ENCODE results near the gene NLRP5.
"Not testable (repeated sequence)": the region's sequence is repeated elsewhere in the genome, so short reads cannot be mapped to it uniquely, and the experiment has no call there.

NLRP5 gene

DNA sequence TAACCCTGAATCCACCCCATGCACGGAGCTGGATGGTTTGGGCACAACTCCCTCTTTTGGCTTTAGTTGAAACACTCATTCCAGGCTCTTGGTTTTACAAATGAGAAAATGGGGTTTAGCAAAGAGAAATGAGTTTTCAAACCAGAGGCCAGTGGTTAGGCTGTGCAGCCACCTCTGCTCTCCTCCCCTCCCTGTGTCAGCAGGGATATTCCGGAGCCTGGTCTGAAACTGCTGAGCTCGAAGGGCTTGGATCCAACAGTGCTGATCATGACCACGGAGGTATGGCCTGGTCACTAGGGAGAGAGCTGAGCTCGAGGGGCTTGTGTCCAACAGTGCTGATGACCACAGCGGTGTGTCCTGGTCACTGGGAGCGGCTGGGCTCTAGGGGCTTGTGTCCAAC is 93.0 kb downstream of the NLRP5 start:
- FAIRE-seq = no peak

DNA sequence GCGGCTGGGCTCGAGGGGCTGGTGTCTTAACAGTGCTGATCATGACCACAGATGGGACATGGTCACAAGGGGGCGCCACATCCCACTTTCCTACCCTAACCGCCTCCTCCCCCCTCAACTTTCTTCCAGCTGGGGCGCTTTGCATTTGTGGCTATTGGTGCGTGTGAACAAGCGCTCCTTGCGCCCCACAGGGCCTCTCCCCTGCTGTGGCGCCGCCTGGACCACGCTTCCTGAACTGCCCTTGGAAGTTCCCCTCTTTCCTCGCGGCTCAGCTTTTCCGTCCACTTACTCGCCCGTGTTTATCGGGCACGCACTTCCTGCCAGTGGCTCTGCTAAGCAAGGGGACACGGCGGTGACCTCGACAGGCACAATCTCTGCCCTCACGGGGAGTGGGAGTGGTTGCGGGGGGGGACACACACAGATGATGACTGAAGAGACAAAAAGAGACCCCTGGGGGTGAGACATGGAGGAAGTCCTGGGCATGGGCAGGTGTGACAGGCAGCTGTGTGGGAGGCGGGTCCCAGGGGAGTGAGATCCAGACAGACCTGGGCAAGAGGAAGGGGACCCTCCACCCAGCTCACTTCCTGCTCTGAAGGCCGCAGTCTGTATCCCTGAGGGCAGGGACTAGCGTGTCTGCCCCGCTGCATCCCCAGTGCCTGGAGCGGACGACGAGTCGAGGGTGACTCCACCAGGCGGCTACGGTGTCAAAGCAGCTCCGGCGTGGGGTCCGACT is 94.3 kb downstream of the NLRP5 start:
- no peak for FAIRE-seq

DNA sequence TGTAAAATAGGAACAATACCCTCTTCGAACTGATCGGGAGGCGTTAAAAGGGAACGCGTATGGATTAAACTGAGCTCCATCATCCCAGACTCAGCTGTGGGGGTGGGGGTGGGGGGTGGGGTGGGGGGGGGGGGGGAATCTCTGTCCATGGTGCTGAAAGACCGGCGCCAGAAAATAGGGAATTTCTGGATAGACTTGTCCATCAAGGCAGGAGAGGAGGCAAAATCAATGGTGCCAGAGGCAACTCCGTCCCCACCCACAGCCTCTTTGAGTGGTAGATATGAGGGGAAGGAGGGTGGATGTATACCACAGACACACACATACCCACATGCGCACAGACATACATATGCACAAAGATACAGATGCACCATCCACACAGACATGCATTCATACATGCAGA is 97.1 kb downstream of the NLRP5 start:
- no peak for FAIRE-seq

DNA sequence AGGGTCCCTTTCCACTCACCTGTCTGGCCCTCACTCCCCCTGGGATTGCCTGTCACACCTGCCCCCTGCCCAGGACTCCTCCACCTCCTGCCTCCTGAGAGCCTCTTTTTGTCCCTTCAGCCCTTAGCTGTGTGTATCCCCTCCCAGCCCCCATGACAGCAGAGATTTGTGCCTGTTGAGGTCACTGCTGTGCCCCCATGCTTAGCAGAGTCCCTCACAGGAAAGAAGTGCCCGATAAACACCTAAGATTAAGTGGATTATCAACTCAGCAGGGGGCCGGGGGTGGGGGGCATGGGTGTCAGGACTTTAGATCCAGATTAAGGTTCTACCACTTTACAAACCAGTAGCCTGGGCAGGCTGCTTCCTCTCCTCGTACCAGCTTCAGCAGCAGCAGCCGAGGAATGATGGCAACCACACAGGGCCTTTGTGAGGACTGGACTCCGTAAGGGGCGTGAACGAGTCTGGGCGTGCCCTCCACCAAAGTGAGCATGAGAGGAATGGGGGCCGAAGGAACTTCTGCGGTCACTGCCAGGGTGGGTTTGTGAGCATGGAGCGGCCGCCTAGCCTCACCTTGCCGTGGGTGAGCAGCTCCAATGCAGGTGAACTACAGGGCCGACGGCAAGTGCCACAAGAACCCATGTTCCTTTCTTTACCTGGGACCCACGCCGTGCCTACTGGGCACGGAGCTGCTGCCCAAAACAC is 98.4 kb downstream of the NLRP5 start:
- no peak for FAIRE-seq

DNA sequence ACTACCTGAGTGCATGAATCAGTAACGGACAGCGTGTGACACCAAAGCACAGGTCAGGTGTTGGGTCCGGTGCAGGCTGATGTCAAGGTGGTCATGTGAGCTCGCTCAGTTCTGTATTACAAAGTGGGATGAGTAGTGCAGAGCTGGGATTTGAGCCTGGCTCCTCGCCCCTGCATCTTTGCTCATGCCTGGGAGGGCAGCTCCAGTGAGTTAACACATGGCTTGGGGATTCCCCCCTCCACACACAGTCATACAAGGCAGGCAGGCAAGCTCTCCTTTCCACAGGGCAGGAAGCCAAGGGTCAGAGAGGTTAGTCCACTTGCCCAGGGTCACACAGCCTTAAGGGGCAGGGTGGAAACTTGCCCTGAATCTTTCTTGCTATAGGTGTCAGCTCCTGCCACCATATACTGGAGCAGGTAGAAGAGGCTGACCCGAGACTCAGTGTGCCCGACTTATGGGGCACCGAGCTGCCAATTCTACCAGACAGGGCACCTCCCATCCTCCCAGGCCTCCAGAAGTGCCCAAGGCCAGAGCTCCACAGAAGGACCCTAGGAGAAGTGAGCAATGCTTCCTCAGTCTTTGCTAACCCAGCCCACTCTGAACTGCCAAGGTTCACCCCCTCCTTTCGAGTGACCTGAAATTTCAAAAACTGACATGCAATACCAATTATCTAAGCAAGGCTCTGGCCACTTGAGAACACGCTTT is 99.1 kb downstream of the NLRP5 start:
- FAIRE-seq = no peak

DNA sequence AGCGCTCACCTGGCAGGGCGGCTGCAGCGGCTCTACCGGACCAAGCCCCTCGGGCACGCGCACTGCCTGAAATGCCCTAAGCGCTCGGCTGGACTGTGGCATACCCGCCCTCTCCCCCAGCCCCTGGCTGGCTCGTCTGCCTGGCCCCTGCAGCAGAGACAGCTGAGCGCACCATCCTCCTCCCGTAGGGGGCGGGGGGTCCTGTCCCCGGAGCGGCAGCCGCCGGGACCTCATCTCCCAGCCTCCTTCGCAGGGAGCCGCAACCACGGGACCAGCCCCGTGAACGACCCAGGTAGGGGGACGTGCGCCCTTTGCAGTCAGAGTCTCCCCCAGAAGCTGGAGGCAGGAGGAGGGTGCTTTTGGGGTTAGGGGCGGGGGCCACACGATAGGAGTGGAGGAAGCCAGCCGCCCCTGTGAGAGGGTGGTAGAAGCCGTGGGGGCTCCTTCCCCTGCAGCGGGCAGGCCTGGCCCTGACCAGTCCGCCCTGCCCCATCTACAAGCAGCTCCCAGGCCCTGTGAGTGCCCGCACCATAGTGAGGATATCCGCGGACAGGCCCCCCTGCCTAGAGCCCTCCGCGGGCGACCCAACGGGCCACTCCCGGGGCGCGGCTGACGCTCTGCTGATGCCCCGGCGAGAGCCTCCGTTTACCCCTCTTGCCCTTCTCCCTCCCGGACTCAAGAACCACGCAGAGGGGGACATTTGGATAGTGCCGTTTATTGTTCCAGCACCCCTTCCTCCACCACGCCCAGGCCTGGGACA is 100.3 kb downstream of the NLRP5 start:
- no peak for FAIRE-seq

DNA sequence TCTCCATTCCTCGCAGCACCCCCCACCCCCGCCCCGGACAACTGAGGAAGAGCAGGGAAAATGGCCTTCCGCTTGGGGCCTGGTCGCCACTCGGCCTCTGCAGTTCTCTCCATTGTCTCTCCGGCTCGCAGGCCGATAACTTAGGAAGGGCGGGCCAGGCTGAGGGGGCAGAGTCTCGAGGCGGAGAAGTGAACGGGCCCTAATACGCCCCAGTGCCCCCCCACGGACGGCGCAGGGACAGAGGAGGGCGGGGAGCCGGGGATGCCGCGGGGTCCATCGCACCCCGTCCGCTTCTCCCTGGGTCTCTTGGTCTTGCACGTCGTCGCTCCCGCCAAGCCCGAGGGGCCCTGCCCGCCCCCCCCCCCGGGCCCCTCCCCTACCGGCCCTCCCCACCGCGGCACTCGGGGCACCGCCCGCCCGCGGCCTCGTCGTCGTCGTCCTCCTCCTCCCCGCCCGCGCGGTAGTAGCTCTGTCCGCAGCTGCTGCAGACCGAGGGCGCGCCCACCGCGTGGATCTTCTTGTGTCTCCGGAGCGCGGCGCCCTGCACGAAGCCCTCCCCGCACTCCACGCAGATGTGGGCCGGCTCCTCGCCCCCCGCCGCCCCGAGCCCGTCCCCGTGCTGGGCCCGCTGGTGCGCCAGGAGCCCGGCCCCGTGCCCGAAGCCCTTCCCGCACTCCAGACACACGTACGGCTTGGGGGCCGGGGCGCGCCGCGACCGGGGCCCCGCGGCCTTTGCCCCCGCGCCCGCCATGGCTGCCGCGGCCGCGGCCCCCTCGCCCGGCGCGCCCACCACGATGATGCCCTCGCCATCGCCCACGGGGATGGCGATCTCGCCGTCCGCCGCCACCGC is 101.3 kb downstream of the NLRP5 start:
- FAIRE-seq = no peak

DNA sequence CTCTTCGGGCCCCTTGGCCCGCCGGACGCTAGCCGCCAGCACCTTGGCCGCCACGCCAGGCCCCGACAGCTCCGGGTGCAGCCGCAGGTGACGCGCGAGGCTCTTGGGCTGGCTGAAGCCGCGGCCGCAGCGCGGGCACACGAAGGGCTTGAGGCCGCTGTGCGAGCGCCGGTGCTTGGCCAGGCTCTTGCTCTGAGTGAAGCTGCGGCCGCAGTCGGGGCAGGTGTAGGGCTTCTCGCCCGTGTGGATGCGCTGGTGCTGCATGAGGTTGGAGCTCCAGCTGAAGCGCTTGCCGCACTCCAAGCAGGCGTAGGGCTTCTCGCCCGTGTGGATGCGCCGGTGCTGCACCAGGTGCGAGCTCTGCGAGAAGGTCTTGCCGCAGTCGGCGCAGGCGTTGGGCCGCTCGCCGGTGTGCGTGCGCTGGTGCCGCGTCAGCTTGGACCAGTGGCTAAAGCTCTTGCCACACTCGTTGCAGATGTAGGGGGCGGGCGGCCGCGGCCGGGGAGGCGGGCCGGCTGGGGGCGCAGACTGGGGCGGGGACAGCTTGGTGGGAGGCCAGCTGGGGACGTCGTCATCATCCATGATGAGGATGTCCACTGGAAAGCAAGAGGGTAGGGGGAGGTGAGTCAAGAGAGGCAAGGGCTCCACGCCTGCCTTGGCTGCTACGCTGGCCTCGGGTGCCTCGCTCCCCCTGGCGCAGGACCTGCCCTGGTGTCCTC is 102.1 kb downstream of the NLRP5 start:
- no peak for FAIRE-seq

DNA sequence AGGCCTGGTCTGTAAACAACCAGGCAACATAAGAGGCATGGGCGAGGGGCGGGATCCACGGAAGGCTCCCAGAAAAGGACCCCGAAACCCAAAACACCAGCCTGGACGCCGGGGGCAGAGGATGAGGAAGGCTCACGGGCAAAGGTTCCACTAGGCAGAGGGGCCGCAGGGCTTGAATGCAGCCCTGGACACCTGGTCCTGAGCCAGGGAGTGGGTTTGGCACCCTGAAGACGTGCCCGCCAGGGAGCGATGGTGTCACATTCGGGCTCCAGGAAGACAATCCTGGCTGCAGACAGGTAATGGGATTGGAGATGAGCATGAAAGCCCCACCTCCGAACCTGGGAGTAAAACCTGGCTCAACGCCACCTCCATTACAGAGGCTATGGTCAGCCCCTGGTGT is 102.8 kb downstream of the NLRP5 start:
- no peak for FAIRE-seq

DNA sequence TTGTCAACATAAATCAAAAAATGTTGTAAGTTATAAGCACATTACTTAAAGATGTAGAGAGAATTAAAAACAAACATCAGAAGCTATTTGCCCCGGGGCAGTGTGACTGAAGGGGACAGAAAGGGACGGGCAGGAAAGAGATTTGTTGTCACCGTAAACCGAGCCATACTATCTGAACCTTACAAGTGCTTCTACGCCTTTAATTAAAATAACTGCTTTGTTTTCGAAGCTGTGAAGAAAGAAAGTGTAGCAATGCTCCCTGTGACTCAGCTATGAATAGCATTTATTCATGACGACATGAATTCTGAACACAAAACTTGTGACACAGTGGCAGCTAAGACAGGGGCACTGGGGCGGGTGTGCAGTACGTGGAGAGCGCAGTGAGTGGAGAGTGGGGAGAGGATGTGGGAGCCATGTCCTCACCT is 104.5 kb downstream of the NLRP5 start:
- no peak for FAIRE-seq

DNA sequence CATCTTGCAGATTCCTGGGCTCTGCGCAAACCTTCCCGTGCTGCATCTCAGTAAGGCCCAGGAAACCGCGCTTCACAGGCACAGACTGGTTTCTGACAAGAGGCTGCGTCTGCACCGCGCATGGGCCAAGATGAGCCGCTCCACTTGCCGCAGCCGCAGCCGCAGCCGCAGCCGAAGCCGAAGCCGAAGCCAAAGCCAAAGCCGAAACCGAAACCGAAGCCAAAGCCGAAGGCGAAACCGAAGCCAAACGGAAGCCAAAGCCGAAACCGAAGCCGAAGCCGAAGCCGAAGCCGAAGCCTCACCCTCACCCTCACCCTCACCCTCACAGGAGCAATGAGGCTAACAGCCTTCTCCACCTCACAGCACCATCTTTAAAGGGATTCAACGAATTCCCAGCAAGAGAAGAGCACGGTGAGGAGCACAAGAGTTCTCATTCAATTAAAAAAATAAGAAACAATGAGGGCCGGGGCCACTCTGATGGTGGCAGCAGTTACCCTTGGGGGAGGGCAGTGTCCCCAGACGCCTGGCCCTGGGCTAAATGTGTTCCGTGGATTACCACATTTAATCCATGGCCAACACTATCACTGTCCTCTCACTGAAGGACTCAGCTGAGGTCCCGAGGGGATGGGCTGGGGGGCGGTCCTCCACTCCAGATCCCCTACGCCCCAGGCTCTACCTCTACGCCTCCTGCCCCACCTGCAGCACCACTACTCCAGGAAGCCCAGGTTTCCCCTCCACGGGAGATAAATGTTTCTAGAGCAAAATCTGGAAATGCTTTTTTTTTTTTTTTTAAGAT is 105.4 kb downstream of the NLRP5 start:
- FAIRE-seq = no peak

DNA sequence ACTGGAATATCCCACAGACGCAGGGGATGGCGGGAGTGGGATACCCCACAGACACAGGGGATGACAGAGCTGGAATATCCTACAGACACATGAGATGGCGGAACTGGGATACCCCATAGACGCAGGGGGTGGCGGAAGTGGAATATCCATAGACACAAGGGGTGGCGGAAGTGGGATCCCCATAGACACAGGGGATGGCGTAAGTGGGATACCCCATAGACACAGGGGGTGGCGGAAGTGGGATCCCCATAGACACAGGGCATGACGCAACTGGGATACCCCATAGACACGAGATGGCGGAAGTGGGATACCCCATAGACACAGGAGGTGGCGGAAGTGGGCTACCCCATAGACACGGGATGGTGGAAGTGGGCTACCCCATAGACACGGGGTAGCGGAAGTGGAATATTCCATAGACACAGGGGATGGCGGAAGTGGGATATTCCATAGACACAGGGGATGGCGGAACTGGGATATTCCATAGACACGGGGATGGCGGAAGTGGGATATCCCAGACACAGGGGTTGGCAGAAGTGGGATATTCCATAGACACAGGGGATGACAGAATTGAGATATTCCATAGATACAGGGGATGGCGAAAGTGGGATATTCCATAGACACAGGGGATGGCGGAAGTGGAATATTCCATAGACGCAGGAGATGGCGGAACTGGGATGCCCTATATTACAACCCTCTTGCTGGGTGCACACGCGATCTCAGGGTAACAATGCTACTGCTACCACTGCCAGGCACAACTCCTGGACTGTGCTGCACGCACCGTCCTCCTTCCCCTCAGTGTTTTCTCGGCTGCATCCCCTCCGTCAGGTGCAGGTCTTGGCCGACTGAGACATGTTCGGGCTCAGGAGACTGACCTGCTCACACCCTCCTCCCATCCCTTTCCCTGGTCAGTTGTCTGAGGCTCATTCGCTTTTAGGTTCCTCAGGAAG is 106.4 kb downstream of the NLRP5 start:
- no peak for FAIRE-seq

DNA sequence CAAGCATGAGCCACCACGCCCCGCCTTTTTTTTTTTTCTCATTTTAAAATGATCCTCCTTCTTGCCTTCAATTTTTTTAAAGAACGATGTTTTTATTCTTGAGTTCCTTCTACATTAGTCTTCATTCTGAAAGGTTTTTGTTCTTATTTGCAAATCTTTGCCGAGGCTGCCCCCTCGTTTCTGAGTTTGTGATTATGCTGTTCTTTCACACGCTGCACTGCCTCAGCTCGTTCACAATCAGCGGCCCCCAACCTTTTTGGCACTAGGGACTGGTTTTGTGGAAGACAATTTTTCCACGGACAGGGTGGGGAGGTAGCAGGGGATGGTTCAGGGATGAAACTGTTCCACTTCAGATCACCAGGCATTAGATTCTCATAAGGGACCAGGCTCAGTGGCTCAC is 107.9 kb downstream of the NLRP5 start:
- FAIRE-seq = no peak

DNA sequence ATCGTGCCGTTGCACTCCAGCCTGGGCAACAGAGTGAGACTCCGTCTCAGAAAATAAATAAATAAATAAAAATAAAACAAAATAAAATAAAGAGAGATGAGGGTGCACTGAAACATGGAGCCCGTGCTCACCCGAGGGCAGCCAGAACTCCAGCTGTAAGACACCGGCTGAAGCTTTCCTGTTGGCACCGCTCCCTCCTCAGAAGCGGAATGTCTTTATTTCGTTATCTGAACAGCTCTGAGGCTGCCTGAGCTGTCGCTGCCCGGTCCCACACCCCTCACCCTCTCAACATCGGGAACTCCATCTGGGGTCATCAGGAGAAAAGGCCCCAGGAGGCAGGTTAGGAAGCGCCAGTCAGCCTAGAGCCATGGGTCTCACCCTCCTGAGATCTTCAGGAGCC is 110.1 kb downstream of the NLRP5 start:
- FAIRE-seq = no peak

DNA sequence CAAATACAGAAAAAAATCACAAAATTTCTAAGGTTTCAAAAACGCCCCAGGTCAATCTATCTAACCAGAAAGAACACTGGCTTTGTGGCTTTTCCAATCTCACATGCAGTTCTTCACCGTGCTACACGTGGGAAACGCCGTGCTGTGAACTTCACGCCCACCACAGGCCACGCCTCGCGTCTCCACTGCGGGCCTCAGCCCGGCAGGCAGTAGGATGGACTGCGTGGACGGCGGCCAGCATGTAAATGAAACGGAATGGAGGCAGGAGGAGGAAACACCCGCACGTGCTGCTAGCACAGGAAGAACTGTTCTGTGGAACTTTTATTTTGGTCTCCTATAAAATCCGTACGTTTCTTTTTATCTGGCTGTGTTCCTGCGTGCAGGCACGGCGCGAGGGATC is 110.7 kb downstream of the NLRP5 start:
- FAIRE-seq = no peak

DNA sequence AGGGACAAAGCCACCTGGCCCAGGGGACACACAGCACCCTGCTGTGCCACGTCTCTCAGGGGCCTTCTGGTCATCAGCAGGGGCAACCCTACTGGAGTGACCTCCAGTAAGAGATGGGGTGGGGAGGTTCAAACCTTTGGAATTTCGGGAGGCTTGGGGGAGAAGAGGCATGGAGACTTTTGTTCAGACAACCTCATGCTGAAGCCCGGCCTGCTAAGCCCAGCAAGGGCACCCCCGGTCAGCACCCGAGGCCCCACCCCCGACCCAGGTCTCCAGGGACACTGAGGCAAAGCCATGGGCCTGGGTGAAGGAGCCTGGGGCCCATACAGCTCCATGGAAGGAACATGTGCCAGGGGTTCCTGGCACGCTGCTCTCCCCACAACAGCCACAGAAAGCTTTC is 111.2 kb downstream of the NLRP5 start:
- FAIRE-seq = no peak

DNA sequence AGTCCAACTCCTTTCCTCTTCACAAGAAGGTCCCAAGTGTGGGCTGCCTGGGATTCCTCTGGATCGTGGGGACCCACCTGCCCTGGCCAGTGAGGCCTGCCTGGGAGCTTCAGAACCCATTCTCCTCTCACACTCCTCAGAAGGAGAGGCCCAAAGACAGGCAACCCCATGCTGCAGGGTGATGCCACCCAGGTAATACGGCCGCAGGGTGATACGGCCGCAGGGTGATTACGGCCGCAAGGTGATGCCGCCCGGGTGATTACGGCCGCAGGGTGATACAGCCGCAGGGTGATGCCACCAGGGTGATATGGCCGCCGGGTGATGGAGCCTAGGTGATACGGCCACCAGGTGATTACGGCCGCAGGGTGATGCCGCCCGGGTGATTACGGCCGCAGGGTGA is 111.7 kb downstream of the NLRP5 start:
- not testable (repeated sequence) for FAIRE-seq

DNA sequence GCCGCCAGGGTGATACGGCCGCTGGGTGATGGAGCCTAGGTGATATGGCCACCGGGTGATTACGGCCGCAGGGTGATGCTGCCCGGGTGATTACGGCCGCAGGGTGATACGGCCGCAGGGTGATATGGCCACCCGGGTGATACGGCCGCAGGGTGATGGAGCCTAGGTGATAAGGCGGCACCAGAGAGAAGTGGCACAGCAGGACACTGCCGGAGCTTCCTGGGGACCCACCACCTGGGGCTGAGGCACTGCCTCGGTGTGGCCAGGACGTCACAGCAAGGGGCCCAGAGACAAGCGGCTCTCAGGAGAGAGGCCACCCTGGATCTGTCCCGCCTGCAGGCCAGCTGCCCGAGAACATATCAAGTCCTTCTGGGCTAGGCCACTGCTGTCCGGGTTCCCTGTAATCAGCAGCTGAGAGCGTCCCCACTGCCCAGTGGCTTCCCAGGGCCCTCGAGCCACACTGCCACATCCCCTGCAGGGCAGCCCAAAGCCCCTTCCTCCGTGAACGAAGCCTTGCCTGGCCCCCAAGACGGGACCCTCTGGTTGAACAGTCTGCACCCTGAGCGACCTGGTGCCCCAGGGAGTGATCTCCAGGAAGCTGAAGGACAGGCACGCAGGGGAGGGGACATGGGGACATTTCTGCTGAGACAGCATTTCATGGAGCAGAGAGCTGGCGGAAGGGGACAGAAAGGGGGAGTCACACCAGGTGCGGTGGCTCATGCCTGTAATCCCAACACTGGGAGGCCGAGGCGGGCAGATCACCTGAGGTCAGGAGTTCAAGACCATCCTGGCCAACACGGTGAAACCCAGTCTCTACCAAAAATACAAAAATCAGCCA is 112.4 kb downstream of the NLRP5 start:
- FAIRE-seq = no peak

Measured in TTC549 (cell line).